GM12891 (cell line): Measurements from ENCODE around the gene PTGER2.

Source experiments
- DNase-seq: peaks from one replicate; pipeline ENCODE4 v3.0.0; 2011; ENCODE audit warnings: low spot score; ENCODE audit not compliant: insufficient read length
- FAIRE-seq: peaks from 2 replicates; lab custom pipeline; 2011; peaks lifted over from hg19 to GRCh38; lab: Jason Lieb, UNC
- PAX5 ChIP-seq: IDR thresholded peaks from 2 replicates; pipeline ENCODE4 v1.6.1; 2011; ENCODE audit warnings: low read length, moderate library complexity, mild to moderate bottlenecking; ENCODE audit not compliant: insufficient read depth, severe bottlenecking
- POLR2A ChIP-seq: IDR thresholded peaks from 2 replicates; pipeline ENCODE4 v1.6.1; 2011; ENCODE audit warnings: low read depth, low read length, control low read depth
- POLR2AphosphoS5 ChIP-seq: IDR thresholded peaks from 2 replicates; pipeline ENCODE4 v1.6.1; 2011; ENCODE audit warnings: low read depth, low read length, control low read depth
- POU2F2 ChIP-seq: IDR thresholded peaks from 2 replicates; pipeline ENCODE4 v1.6.1; 2011; ENCODE audit warnings: low read depth, mild to moderate bottlenecking, control low read depth, low read length, moderate library complexity
- SPI1 ChIP-seq: IDR thresholded peaks from 2 replicates; pipeline ENCODE4 v1.6.1; 2011; ENCODE audit warnings: low read depth, low read length, control low read depth
- TAF1 ChIP-seq: IDR thresholded peaks from 2 replicates; pipeline ENCODE4 v1.6.1; 2011; ENCODE audit warnings: low read depth, low read length, control low read depth

Gene PTGER2

GRCh38 chr14:52352061-52352491 is 38.0 kb downstream of the PTGER2 start:
- no peak for TF ChIP-seq TAF1
- no peak for TF ChIP-seq POLR2A
- no peak for TF ChIP-seq POLR2AphosphoS5
- no peak for TF ChIP-seq POU2F2
- TF ChIP-seq PAX5, result no peak
- DNase-seq, result no peak
- FAIRE-seq, result peak; percentile 60

GRCh38 chr14:52352569-52352968 is 38.5 kb downstream of the PTGER2 start:
- TF ChIP-seq POLR2AphosphoS5 (no peak), PAX5 (no peak), TAF1 (no peak), POU2F2 (no peak), POLR2A (no peak), SPI1 (no peak)
- no peak for DNase-seq
- FAIRE-seq, result no peak

GRCh38 chr14:52354242-52354641 is 40.1 kb downstream of the PTGER2 start:
- no peak for TF ChIP-seq POLR2A
- no peak for TF ChIP-seq SPI1
- no peak for TF ChIP-seq PAX5
- TF ChIP-seq TAF1, result no peak
- no peak for TF ChIP-seq POU2F2
- no peak for TF ChIP-seq POLR2AphosphoS5
- FAIRE-seq (no peak), DNase-seq (no peak)

- DNase-seq, result no peak
- FAIRE-seq, result no peak
- TF ChIP-seq TAF1 (no peak), POLR2A (no peak), POU2F2 (no peak), PAX5 (no peak), SPI1 (no peak), POLR2AphosphoS5 (no peak)
These were observed 40.9 kb downstream of the PTGER2 start for GRCh38 chr14:52355016-52355431.

- DNase-seq, result no peak
- no peak for FAIRE-seq
- TF ChIP-seq POLR2AphosphoS5 (no peak), SPI1 (no peak), TAF1 (no peak), PAX5 (no peak), POU2F2 (no peak), POLR2A (no peak)
These were observed 41.4 kb downstream of the PTGER2 start for GRCh38 chr14:52355526-52355925.

- FAIRE-seq (no peak), DNase-seq (no peak)
- TF ChIP-seq POU2F2 (no peak), SPI1 (no peak), PAX5 (no peak), TAF1 (no peak), POLR2A (no peak), POLR2AphosphoS5 (no peak)
These were observed 41.9 kb downstream of the PTGER2 start for GRCh38 chr14:52356025-52356424.

GRCh38 chr14:52360831-52361230 is 46.7 kb downstream of the PTGER2 start:
- DNase-seq (no peak), FAIRE-seq (peak; percentile 31)
- TF ChIP-seq POU2F2 (no peak), POLR2AphosphoS5 (no peak), TAF1 (no peak), SPI1 (no peak), POLR2A (no peak), PAX5 (no peak)

GRCh38 chr14:52363041-52363704 is 49.1 kb downstream of the PTGER2 start:
- DNase-seq (no peak), FAIRE-seq (no peak)
- TF ChIP-seq POLR2AphosphoS5, result no peak
- no peak for TF ChIP-seq TAF1
- TF ChIP-seq POU2F2, result no peak
- no peak for TF ChIP-seq SPI1
- TF ChIP-seq POLR2A, result no peak
- no peak for TF ChIP-seq PAX5

GRCh38 chr14:52363961-52364360 is 49.8 kb downstream of the PTGER2 start:
- TF ChIP-seq POLR2AphosphoS5 (no peak), PAX5 (no peak), POLR2A (no peak), SPI1 (no peak), TAF1 (no peak), POU2F2 (no peak)
- DNase-seq (no peak), FAIRE-seq (no peak)

GRCh38 chr14:52365071-52365470 is 51.0 kb downstream of the PTGER2 start:
- DNase-seq (no peak), FAIRE-seq (peak; percentile 9)
- no peak for TF ChIP-seq POLR2AphosphoS5
- no peak for TF ChIP-seq POU2F2
- no peak for TF ChIP-seq PAX5
- TF ChIP-seq SPI1, result no peak
- TF ChIP-seq POLR2A, result no peak
- no peak for TF ChIP-seq TAF1
